Trophoblast cell (in vitro differentiated cells and primary cell): ENCODE data around the gene GOLGA7B.

Source experiments
- DNase-seq, 2 donors: peaks; one replicate each; pipeline ENCODE4 v3.0.0-alpha.2; 2016
- H2AFZ ChIP-seq: 2 replicates; pipeline ENCODE4 v1.6.1; 2013; ENCODE audit warnings: low read length, moderate library complexity, mild to moderate bottlenecking; ENCODE audit not compliant: insufficient read depth, poor library complexity
- H2AK5ac ChIP-seq: 2 replicates; pipeline ENCODE4 v1.6.1; 2013; ENCODE audit warnings: mild to moderate bottlenecking, low read length
- H2BK120ac ChIP-seq: 2 replicates; pipeline ENCODE4 v1.6.1; 2013; ENCODE audit warnings: low read length, mild to moderate bottlenecking, moderate library complexity; ENCODE audit not compliant: insufficient read depth, poor library complexity
- H2BK12ac ChIP-seq: 2 replicates; pipeline ENCODE4 v1.6.1; 2013; ENCODE audit warnings: mild to moderate bottlenecking, low read length, moderate library complexity
- H2BK5ac ChIP-seq: 2 replicates; pipeline ENCODE4 v1.6.1; 2013; ENCODE audit warnings: low read length, low read depth, moderate library complexity, mild to moderate bottlenecking; ENCODE audit not compliant: poor library complexity
- H3K14ac ChIP-seq: 2 replicates; pipeline ENCODE4 v1.6.1; 2013; ENCODE audit warnings: mild to moderate bottlenecking, low read length
- H3K18ac ChIP-seq: 2 replicates; pipeline ENCODE4 v1.6.1; 2013; ENCODE audit warnings: mild to moderate bottlenecking, low read length
- H3K23ac ChIP-seq: 2 replicates; pipeline ENCODE4 v1.6.1; 2013; ENCODE audit warnings: low read length
- H3K27ac ChIP-seq: 2 replicates; pipeline ENCODE4 v1.5.1; 2013; ENCODE audit warnings: low read depth, mild to moderate bottlenecking, inconsistent platforms, low read length, moderate library complexity
- H3K27me3 ChIP-seq: 2 replicates; pipeline ENCODE4 v1.6.1; 2013; ENCODE audit warnings: inconsistent platforms, mild to moderate bottlenecking, low read length, moderate library complexity; ENCODE audit not compliant: insufficient read depth
- H3K36me3 ChIP-seq, 2 experiments: 1 replicate in 1 of 2; 2 replicates in 1 of 2; pipeline ENCODE4 v1.6.1; 2013; ENCODE audit warnings: low read length in 2 of 2, mild to moderate bottlenecking in 2 of 2, moderate library complexity in 1 of 2; ENCODE audit not compliant: insufficient read depth in 2 of 2, control insufficient read depth in 1 of 2
- H3K4ac ChIP-seq: 2 replicates; pipeline ENCODE4 v1.6.1; 2013; ENCODE audit warnings: low read depth, mild to moderate bottlenecking, low read length, moderate library complexity
- H3K4me1 ChIP-seq, 2 experiments: 1 replicate in 1 of 2; 2 replicates in 1 of 2; pipeline ENCODE4 v1.6.1; 2013; ENCODE audit warnings: low read length in 2 of 2, mild to moderate bottlenecking in 2 of 2, moderate library complexity in 1 of 2; ENCODE audit not compliant: insufficient read depth in 2 of 2, control insufficient read depth in 1 of 2
- H3K4me2 ChIP-seq: 2 replicates; pipeline ENCODE4 v1.6.1; 2013; ENCODE audit warnings: inconsistent platforms, mild to moderate bottlenecking, low read length, moderate library complexity
- H3K4me3 ChIP-seq: 2 replicates; pipeline ENCODE4 v1.5.1; 2013; ENCODE audit warnings: mild to moderate bottlenecking, low read depth, low read length, inconsistent platforms
- H3K79me1 ChIP-seq: one replicate; pipeline ENCODE4 v1.6.1; 2013; ENCODE audit warnings: low read length
- H3K79me2 ChIP-seq: 2 replicates; pipeline ENCODE4 v1.6.1; 2013; ENCODE audit warnings: low read length, mild to moderate bottlenecking; ENCODE audit not compliant: control insufficient read depth, insufficient read depth, poor library complexity
- H3K9ac ChIP-seq: 2 replicates; pipeline ENCODE4 v1.6.1; 2013; ENCODE audit warnings: mild to moderate bottlenecking, low read length
- H3K9me3 ChIP-seq: 2 replicates; pipeline ENCODE4 v1.6.1; 2013; ENCODE audit warnings: low read depth, mild to moderate bottlenecking, control low read depth, inconsistent platforms, low read length; ENCODE audit not compliant: insufficient read depth
- H4K12ac ChIP-seq: 2 replicates; pipeline ENCODE4 v1.6.1; 2013; ENCODE audit warnings: low read depth, mild to moderate bottlenecking, low read length, moderate library complexity
- H4K8ac ChIP-seq: 2 replicates; pipeline ENCODE4 v1.6.1; 2013; ENCODE audit warnings: low read depth, mild to moderate bottlenecking, low read length, moderate library complexity
- H4K91ac ChIP-seq: one replicate; pipeline ENCODE4 v1.6.1; 2013; ENCODE audit warnings: low read depth, mild to moderate bottlenecking, low read length, moderate library complexity
- WGBS: extraction: QIAGEN DNeasy Blood & Tissue Kit; methylation state at CpG from one replicate; pipeline ENCODE4 v1.1.7; 2013; ENCODE audit warnings: missing lambda C conversion rate; ENCODE audit not compliant: insufficient read length, insufficient coverage; ENCODE audit errors: extremely low coverage; 5-methylcytosine and 5-hydroxymethylcytosine counted together

The GOLGA7B gene

DNA sequence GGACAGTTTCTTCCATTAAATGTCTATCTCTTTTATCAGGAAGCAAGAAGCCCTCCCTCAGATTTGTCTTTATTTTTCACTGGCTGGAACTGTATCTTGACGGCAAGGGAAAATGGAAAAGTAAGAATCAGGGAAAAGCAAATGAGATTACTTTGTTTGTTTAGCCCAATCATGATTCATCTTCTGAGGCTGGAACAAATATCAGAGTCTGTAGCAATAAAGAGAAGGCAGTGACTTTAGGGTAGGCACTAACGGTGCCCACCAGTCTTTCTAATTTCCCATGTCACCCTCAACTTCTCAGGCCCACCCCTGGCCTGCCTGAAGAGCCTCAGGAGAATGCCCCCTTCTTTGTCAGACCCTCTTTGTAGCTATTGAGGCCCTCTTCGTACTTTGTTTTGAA is 36.3 kb upstream of the GOLGA7B start:
- Histone ChIP-seq H2AFZ (no peak overlapping the region), H3K27ac (no peak overlapping the region), H2BK120ac (no peak overlapping the region), H4K12ac (no peak overlapping the region), H2AK5ac (no peak overlapping the region), H3K27me3 (no peaks in the 10 kb centered on the region), H3K9ac (no peak overlapping the region), H3K36me3 (no peaks in the 10 kb centered on the region), H3K4me3 (no peak overlapping the region), H3K4me2 (no peak overlapping the region), H4K8ac (no peak overlapping the region), H3K4me1 (no peaks in the 10 kb centered on the region), H2BK12ac (no peak overlapping the region), H2BK5ac (no peak overlapping the region), H3K4ac (no peak overlapping the region), H3K9me3 (no peaks in the 10 kb centered on the region), H3K79me1 (no peaks in the 10 kb centered on the region), H3K79me2 (no peaks in the 10 kb centered on the region), H3K23ac (no peak overlapping the region), H3K14ac (no peak overlapping the region), H3K18ac (no peak overlapping the region), H4K91ac (no peak overlapping the region)
- no peak for DNase-seq
- no CpG with 5 or more reads among the region's 3 CpGs for WGBS

GRCh38 chr10:97814996-97815395 is 34.6 kb upstream of the GOLGA7B start:
- H3K4me2 ChIP-seq, result no peak overlapping the region
- no CpG with 5 or more reads among the region's 5 CpGs for WGBS
- H3K79me2 ChIP-seq, result no peaks in the 10 kb centered on the region

GRCh38 chr10:97816609-97817008 is 33.0 kb upstream of the GOLGA7B start:
- H4K91ac ChIP-seq, result no peak overlapping the region
- H2BK12ac ChIP-seq, result no peak overlapping the region
- no CpG with 5 or more reads among the region's 4 CpGs for WGBS
- no peak overlapping the region for H2BK120ac ChIP-seq
- H3K27me3 ChIP-seq, result no peaks in the 10 kb centered on the region
- H3K9me3 ChIP-seq, result no peaks in the 10 kb centered on the region
- H3K9ac ChIP-seq, result no peak overlapping the region
- no peaks in the 10 kb centered on the region for H3K79me1 ChIP-seq
- H3K4me2 ChIP-seq, result no peak overlapping the region
- no peak overlapping the region for H3K27ac ChIP-seq
- no peak overlapping the region for H2AK5ac ChIP-seq
- H4K8ac ChIP-seq, result no peak overlapping the region
- no peak overlapping the region for H3K4me3 ChIP-seq
- no peak overlapping the region for H4K12ac ChIP-seq
- no peak overlapping the region for H3K18ac ChIP-seq
- H3K23ac ChIP-seq, result no peak overlapping the region
- DNase-seq, result no peak
- no peak overlapping the region for H3K4ac ChIP-seq
- H3K79me2 ChIP-seq, result no peaks in the 10 kb centered on the region
- H2AFZ ChIP-seq, result no peak overlapping the region
- H2BK5ac ChIP-seq, result no peak overlapping the region
- no peaks in the 10 kb centered on the region for H3K4me1 ChIP-seq
- no peaks in the 10 kb centered on the region for H3K36me3 ChIP-seq
- no peak overlapping the region for H3K14ac ChIP-seq

More at GRCh38 chr10:97814996-97815395, 34.6 kb upstream of the GOLGA7B start:
- H4K8ac ChIP-seq, result no peak overlapping the region
- no peak overlapping the region for H2AK5ac ChIP-seq
- H3K27me3 ChIP-seq, result no peaks in the 10 kb centered on the region
- no peak for DNase-seq
- no peak overlapping the region for H2BK5ac ChIP-seq
- no peaks in the 10 kb centered on the region for H3K36me3 ChIP-seq
- H3K18ac ChIP-seq, result no peak overlapping the region
- no peak overlapping the region for H3K4ac ChIP-seq
- no peaks in the 10 kb centered on the region for H3K79me1 ChIP-seq
- H3K14ac ChIP-seq, result no peak overlapping the region
- H3K4me3 ChIP-seq, result no peak overlapping the region
- no peak overlapping the region for H3K9ac ChIP-seq
- H4K91ac ChIP-seq, result no peak overlapping the region
- H2BK120ac ChIP-seq, result no peak overlapping the region
- no peak overlapping the region for H2AFZ ChIP-seq
- no peaks in the 10 kb centered on the region for H3K9me3 ChIP-seq
- H3K23ac ChIP-seq, result no peak overlapping the region
- H2BK12ac ChIP-seq, result no peak overlapping the region
- no peaks in the 10 kb centered on the region for H3K4me1 ChIP-seq
- no peak overlapping the region for H3K27ac ChIP-seq
- no peak overlapping the region for H4K12ac ChIP-seq

DNA sequence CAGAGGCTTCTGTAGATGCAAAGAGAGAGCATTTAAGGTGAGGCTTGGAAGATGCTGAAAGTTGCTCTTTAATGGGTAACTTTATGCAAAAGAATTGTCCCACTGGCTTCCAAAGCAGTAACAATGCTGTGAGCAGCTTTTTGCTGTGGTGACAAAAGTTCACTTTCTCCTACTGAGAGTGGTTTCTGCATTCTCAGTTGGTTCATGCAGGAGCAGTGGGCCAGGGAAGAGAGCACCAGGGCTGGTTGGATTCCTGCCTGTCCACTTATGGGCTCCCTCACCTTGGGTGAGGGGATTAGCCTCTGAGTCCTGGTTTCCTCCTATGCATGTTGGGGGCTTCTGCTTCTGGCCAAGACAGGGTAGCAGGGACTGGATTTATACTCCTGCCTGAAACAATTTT is 31.1 kb upstream of the GOLGA7B start:
- Histone ChIP-seq H3K27ac (no peak overlapping the region), H2AK5ac (no peak overlapping the region), H3K79me2 (no peaks in the 10 kb centered on the region), H3K4me3 (no peak overlapping the region), H4K8ac (no peak overlapping the region), H3K14ac (no peak overlapping the region), H3K79me1 (no peaks in the 10 kb centered on the region), H3K23ac (no peak overlapping the region), H4K12ac (no peak overlapping the region), H3K9ac (no peak overlapping the region), H4K91ac (no peak overlapping the region), H3K36me3 (no peaks in the 10 kb centered on the region), H3K9me3 (no peaks in the 10 kb centered on the region), H2BK12ac (no peak overlapping the region), H2BK5ac (no peak overlapping the region), H2BK120ac (no peak overlapping the region), H3K18ac (no peak overlapping the region), H2AFZ (no peak overlapping the region), H3K4me2 (no peak overlapping the region), H3K4ac (no peak overlapping the region), H3K4me1 (no peaks in the 10 kb centered on the region), H3K27me3 (no peaks in the 10 kb centered on the region)
- DNase-seq, result no peak
